DMS53 treated with DMSO at 0.1 percent for 48 hours (cell line): ENCODE results near the gene TCP11.

ENCODE experiments used
- DNase-seq: peaks from one replicate; lab custom pipeline; 2025; ENCODE audit not compliant: unreplicated experiment; lab: John Stamatoyannopoulos, UW

TCP11 gene

GRCh38 chr6:35082733-35083403, 58.3 kb downstream of the TCP11 start:
- no peak for DNase-seq

- no peak for DNase-seq
Observed at GRCh38 chr6:35082046-35082732, 59.0 kb downstream of the TCP11 start.

GRCh38 chr6:35081426-35081851, 59.7 kb downstream of the TCP11 start:
- DNase-seq: no peak

GRCh38 chr6:35080821-35081425, 60.2 kb downstream of the TCP11 start:
- DNase-seq: no peak

GRCh38 chr6:35080016-35080680, 61.0 kb downstream of the TCP11 start:
- no peak for DNase-seq

GRCh38 chr6:35079311-35080000, 61.7 kb downstream of the TCP11 start:
- DNase-seq: no peak

GRCh38 chr6:35078896-35079295, 62.2 kb downstream of the TCP11 start:
- DNase-seq: no peak

GRCh38 chr6:35078226-35078850, 62.8 kb downstream of the TCP11 start:
- no peak for DNase-seq

GRCh38 chr6:35077713-35078105, 63.4 kb downstream of the TCP11 start:
- no peak for DNase-seq

GRCh38 chr6:35076997-35077712, 64.0 kb downstream of the TCP11 start:
- no peak for DNase-seq

- DNase-seq: no peak
Observed at GRCh38 chr6:35073766-35074471, 67.2 kb downstream of the TCP11 start.

GRCh38 chr6:35073211-35073610, 67.9 kb downstream of the TCP11 start:
- no peak for DNase-seq

GRCh38 chr6:35072698-35073055, 68.5 kb downstream of the TCP11 start:
- DNase-seq: no peak

- DNase-seq: no peak
Observed at GRCh38 chr6:35072051-35072697, 69.0 kb downstream of the TCP11 start.

- DNase-seq: no peak
Observed at GRCh38 chr6:35071347-35071994, 69.7 kb downstream of the TCP11 start.

- no peak for DNase-seq
Observed at GRCh38 chr6:35070111-35070510, 71.0 kb downstream of the TCP11 start.

- no peak for DNase-seq
Observed at GRCh38 chr6:35069262-35069661, 71.9 kb downstream of the TCP11 start.

GRCh38 chr6:35068644-35069043, 72.5 kb downstream of the TCP11 start:
- DNase-seq: no peak

GRCh38 chr6:35068206-35068605, 72.9 kb downstream of the TCP11 start:
- no peak for DNase-seq
